ENCODE results near the gene CLIC3.

Gene CLIC3

DNA sequence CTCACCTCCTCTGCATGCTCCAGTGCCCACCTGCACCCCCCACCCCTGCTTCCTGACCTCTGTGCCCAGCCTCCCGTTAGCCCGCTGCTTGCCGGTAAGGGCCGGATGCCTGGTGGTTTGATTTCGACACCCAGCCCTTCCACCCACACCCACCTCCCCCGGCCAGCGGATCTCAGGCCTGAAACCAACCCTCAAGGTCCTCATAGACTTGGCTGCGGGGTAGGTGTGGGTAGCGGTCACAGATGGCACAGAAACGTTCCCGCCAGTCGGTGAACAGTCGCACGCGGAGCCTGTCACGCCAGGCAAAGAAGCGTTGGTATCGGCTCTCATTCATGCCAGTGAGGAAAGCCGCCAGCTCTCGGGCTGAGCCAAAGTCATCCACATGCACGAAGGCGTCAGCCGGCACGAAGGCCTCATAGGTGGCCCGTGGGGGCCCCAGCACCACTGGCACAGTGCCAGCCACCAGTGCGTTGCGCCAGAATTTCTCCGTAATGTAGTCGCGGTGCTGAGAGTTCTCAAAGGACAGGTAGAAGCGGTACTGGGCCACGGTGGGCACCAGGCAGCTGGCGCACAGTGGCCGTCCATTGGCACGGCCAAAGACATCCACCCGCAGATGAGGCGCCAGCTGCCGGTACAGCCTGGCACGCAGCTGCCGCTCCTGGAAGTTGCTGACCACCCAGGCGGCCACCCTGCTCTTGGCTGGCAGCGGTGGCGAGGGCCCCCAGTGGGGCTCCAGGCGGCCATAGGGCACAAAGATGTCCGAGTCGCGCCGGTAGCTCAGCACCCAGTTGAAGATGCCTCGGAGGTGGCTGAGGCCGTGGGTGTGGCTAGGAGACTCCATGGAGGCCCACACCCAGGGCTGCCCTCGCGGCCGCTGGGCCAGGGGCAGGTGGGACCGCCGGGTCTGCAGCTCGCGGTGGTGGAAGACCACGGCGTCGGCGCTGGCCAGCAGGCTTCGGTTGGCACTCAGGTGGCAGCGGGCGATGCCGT is 34.5 kb upstream of the CLIC3 start:
- peak; percentile 57 to 85 (median 73) for DNase-seq

DNA sequence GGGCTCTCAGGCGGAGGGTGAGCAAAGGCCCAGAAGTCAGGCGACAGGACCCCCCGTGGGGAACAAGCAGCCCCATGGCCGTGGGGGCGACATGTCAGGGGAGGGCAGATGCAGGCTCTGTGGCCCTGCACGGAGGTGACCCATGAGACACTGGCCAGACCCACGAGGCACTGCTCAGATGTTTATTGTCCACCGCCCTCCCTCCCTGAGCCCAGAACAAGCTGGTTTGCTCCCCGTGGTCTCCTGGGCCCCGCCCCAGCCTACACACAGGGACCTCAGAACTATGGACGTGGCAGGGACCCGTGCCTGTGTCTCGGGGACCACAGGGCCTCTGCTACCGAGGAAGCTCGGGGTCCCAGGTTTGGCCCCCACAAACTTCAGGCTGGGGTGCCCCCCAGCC is 33.6 kb upstream of the CLIC3 start:
- peak; percentile 30 to 52 (median 40) for DNase-seq

DNA sequence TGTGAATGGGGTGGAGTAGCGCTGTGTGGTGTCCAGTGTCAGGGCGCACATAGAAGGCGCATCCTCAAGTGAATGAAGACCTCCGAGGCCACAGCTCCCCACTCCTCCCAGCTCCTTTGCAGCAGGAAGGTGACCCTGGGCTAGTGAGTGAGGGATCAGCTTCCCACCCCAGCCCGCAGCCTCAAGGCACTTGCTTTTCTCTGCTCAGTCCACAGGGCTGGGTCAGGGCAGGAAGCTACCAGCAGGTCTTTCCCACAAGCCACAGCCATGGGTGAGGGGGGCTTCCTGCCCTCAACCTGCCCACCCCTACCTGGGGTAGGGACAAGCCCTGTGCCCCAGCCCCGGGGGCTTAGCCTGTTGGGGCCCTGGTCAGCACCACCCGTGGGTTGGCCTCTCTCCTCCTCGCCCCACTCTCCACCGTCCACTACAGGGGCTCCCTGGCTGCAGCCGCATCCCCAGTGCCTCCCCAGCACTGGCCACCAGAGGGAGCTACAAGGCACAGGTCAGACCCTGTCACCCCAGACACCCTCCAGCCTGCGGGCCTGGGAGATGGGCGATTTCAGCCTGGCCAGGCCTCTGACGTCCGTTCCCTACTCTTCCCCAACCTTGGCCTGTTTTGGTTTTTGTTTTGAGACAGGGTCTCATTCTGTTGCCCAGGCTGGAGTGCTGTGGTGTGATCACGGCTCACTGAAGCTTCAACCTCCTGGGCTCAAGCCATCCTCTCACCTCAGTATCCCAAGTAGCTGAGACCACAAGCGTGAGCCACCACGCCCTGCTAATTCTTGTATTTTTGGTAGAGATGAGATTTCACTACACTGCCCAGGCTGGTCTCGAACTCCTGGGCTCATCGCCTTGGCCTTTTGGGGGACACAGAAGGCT is 32.9 kb upstream of the CLIC3 start:
- peak; percentile 85 to 94 (median 89) for DNase-seq

DNA sequence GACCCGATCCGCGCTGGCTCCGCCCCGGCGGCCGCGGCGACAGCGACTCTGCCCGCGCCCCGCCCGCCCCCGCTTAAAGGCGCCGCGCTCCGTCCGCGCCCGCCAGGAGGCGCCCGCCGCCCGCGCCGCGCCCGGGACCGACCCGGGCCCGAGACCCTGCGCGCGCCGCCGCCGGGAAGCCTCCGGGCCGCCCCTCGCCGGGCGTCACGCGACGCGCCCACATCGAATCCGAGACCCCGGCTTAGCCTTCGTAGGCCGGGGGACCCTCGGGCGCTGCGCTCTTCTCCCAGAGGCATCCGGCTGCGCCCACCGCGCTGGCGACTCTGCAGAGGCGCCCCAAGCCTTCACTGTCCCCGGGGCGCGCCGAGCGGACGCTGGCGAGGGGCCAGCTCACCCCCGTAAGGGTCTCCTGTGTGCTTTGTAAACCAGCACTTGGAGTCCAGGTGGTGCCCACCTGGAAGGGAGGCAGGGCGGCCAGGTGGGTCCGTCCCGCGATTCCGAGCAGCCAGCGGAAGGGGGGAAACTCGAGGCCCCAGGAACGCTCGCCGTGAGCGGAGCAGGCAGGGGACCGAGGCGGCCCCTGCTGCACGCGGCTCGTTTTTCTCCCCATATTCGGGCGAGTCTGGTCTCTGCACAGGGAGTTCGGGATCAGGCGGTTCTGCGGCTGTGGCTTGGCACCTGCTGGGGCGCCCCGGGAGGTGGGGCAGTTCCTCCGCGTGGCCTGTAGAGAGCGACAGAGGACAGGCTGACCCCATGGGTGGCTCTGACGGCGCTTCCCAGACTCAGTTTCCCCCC is 32.1 kb upstream of the CLIC3 start:
- peak; percentile 70 to 93 (median 84) for DNase-seq

DNA sequence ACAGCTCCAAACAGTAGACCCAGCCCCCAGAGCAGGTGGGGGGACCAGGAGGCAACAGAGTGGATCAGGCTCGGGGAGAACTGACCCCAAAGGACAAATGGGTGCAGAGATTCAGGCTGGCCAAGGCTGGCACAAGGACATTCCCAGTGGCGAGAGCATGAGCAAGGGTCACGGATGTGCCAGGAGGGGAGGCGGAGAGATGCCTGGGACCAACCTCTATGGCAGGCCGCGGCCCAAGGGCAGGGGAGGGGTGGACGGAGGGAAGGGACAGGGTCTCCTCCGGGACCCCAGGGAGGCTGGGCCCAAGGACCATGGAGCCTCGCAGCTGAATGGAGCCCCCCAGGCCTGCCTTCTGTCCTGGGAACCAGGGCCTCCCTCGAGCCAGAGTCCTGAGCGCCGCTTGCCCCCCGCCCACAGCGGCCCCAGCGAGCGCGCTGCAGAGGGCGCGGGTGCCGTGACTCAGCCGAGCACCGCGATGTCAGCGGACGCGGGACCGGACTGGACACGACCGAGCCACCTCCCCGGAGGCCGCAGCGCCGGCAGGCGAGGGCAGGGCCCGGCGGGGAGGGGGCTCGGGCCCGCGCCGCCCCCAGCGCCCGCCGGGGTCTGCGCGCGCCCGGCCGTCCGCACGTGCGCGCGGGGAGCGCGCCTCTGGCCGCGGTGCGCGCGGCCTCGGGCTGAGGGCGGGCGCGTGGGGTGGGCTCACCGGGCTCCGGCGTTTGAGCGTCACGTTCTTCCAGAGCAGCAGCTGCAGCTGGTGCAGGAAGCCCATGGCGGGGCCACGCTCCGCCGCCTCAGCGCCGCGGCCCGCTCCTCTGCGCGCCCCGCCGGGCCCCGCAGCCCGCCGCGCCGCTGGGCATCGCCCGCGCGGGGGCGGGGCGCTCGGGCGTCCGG is 31.2 kb upstream of the CLIC3 start, which contains the start of gene ABCA2:
Gene ABCA2, minus strand, starts transcription at position 869 of the 894 bp plus-strand sequence. Its CDS starts 97 bp downstream, at position 772.
- peak in 3 of 4 experiments; percentile 36 to 62 (median 43) for DNase-seq

DNA sequence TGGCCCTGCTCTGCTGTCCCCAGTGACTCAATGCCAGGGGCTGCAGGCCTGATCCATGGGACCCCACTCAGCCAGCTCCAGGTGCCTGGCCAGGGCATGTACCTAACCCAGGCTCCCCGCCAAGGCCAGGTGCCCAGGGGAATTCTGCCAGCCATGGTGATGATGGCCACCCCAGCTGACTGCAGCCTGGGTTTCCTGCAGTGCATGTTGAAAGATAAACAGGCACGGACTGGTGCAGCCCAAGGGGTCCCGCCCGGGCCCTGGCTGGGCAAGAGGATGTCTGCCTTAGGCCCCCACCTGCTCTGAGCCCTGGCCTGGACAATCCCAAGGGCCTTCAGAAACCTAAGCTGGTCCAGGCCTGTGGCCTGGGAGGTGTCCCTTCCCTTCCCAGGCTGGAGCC is 30.5 kb upstream of the CLIC3 start:
- no peak for DNase-seq

DNA sequence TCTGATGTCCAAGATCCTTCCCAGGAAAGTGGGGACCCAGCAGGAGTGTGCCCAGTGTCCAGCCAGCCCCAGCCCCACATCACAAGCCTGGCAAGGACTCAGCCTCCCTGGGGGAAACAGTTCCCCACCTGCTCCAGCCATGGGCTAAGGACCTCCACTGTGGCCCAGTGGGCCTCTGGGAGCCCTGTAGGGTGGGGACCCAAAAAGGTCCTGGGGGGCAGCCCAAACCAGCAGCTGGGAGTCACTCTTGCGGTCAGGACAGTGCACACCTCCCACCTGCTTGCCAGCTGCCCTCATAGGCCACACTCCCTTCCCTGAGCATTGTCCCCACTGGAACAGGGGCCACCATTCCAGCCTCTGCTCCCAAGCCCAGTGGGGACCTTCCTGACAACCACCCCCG is 30.0 kb upstream of the CLIC3 start:
- no peak for DNase-seq

DNA sequence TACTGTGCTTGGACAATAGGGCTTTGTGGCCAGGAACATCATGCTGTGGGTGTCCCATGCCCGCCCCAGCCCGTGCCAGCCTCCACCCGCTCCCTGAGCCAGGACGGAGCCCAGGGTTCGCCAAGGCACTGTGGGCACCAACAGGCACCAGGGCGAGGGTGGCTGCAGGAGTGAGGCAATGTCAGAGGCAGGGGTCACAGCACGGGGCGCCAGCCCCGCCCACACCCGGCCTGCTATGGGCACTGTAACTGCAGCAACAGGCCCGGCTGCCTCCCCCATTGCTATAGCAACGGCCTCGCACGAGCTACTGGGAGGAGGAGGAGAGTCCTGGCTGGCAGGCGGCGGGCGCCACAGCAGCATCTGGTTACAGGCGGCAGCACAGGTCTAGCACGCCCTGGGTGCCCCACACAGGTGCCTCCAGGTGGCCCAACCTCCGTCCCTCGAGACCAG is 29.2 kb upstream of the CLIC3 start:
- no peak for DNase-seq

DNA sequence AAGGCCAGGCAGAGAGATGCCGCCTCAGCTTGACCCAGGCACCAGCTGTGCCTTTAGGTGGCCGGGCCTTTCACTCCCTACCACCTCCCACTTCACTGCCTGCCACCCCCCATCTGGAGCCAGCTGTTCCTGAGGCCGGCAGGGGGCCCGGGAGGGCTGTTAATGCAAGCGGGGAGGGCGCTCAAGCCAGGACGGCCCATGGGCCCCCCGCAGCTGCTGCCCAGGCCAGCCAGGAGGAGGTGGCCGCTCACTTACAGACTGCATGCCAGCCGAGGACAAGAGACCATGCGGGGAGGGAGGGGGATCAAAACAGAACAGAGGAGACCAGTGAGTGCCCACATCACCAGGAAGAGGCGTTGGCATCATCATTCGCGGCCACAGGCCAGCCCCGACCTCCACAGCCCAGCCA is 27.2 kb upstream of the CLIC3 start:
- no peak for DNase-seq

DNA sequence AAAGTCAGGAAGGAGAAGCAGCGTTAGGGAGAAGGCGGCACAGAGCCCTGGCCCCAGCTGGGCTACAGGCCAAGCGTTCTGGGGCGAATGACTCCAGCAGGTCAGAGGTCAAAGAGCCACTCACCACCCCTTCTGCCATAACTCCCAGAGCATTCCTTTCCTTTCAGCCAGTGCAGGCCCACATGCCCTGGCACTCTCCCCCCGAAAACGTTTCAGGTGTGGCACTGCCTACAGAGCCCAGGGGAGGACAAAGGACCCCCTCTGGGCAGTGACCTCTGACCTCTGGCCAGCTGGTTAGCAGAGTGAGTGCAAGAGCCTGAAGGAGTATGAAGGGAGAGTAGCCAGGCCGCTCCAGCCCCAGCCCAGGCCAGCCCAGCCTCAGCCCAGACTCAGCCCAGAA is 26.8 kb upstream of the CLIC3 start:
- no peak for DNase-seq

DNA sequence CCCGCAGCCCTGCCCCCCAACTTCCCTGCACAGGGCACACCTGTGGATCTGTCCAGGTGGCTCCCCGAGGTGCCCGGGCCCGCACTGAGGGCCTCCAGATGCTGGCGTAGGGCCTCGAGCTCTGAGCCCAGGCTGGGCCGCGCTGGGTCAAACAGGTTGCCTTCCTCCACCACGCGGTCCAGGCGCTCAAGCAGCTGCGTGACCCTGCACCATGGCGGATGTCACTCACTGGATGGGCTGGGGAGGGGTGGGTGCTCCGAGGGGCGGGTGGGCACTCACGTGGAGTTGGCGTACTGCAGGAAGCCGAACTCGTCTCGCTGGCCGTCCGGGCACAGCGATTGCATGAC is 26.3 kb upstream of the CLIC3 start:
- DNase-seq, result no peak

DNA sequence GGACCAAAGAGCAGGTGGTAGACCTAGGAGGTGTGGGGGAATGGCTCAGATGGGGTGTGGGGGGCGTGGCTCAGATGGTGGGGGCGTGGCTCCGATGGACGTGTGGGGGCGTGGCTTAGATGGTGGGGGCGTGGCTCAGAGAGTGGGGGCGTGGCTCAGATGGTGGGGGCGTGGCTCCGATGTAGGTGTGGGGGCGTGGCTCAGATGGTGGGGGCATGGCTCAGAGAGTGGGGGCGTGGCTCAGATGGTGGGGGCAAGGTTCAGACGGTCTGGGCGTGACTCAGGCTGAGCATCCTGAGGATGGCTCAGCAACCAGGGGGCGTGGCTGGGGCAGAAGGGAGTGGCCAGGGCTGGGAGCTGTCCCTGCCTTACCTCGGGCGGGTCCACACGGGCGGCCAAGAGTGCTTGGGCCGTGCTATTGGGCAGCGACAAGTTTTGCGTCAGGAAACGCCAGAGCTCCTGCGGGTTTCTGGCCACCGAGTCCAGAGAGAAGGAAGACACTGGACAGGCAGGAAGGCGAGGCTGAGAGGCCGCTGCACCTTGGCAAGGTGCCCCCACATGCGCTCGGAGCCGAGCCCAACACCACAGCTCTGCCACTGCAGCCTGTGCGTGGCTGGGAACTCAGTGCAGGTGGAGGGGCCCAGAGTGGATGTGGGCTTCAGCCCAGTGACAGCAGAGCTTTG is 25.8 kb upstream of the CLIC3 start:
- peak; percentile 64 to 79 (median 72) for DNase-seq

DNA sequence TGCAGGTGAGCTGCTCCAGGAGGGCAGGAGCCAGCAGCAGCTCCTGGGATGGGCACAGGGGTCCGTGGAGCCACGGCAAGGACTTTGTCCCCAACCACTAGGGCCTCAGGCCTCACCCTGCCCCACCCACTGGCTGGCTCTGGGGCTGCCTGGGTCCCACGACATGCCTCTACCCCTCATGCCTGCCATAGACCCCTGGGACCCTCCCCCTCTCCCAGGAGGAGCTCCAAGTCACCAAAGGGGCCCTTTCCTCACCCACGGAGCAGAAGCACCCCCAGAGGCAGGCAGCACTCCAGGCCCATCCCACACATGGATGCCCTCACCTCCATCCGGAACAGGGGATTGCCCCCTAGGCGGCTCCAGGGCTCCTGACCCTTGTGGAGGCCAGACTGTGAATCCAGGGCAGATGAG is 25.2 kb upstream of the CLIC3 start:
- no peak for DNase-seq

DNA sequence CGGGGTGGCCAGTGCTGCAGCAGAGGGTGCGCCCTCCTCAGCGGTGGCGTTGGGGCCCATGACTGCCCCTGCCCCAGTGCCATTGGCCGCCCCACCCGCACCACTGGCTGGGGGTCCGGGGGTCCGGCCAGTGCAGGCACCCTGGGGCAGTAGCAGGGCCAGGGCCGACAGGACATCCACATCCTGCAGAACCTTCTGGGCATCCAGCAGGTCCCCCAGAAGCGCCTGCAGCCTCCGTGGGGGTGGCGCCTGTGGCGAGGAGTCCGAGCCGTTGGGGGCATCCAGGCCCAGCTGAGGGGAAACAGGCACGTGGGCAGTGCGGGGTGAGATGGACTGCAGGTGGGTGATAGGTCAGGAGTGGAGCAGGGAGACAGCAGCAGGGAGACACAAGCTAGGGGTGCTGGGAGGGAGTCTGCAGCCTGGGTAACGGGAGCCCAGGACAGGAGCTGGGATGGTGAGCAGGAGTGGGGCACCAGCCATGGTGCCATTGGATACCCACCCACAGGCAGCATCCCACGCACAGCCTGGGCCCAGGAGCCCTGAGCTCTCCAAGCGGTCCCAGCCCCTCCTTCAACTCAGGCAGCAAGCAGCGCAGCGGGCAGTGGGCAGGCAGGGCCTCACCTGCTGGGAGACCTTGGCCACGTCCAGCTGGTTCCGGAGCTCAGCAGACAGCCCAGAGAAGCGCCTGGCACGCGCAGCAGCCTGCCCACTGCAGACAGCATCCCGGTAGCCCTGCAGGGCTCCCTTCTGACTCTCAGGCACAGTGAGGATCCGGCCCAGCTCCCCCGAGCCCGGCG is 24.6 kb upstream of the CLIC3 start:
- DNase-seq, result no peak

DNA sequence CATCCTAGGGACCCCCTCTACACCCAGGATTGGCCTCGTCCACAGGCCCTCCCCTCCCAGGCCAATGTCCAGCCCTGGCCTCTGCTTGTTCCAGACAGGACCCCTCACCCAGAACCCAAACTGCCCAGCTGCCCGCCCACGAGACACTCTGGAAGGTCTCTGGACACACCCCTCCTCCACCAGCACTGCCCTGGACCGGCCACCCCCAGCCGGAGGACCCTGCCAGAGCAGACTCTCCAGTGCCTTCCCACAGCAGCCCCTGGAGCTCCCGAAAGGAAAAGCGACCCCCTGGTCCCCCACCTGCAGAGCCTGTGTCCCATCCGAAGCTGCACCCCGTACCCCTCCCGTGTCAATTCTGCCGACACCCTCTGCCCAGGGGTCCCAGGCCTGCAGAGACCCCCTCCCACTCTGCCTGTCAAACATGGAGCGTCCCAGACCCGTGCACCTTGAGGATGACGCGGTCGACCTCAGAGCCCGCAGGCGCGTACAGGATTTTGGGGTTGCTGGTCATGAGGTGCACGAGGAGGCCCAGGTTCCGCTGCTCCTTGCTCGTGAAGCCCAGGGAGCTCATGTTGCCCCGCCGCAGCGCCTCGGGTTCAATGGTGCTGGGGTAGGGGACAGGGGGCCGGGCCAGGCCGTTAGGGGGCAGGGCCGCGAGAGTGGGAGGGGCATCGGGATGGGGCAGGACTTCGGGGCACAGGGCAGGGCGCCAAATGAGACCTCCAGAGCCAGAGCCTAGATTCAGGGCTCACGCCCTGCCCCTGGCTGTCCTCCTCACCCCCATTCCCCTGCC is 23.7 kb upstream of the CLIC3 start:
- DNase-seq, result no peak

DNA sequence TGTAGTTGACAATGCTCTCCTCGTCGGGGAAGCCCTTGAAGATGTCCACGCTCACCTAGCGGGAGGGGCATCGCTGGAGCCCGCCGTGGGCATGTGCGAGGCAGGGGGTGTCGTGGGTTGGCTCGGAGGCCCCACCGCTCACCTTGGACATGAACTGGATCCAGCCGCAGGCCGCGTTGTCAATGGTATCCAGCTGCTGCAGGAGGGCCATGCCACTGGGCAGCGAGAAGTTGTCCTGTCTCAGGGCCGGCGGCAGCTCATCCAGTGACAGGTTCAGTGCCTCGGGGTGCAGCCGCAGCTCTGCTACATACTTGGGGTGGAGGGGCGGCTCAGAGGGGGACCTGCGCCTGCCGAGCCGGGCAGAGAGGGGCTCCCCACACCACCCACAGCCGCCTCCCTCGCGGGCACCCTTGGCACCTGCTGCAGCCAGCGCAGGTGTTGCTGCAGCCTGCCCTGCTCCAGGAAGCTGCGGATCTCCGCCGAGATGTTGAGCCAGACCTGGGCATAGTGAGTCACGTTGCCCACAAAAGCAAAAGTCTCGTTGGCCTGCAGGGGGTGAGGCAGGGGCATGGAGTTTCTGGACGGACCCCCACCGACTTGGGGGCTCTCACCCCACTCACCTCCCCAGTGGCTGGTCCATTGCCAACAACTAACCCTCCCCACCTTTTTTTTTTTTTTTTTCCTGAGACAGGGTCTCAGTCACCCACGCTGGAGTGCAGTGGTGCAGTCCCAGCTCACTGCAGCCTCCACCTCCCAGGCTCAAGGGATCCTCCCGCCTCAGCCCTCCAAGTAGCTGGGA is 22.6 kb upstream of the CLIC3 start:
- no peak for DNase-seq

DNA sequence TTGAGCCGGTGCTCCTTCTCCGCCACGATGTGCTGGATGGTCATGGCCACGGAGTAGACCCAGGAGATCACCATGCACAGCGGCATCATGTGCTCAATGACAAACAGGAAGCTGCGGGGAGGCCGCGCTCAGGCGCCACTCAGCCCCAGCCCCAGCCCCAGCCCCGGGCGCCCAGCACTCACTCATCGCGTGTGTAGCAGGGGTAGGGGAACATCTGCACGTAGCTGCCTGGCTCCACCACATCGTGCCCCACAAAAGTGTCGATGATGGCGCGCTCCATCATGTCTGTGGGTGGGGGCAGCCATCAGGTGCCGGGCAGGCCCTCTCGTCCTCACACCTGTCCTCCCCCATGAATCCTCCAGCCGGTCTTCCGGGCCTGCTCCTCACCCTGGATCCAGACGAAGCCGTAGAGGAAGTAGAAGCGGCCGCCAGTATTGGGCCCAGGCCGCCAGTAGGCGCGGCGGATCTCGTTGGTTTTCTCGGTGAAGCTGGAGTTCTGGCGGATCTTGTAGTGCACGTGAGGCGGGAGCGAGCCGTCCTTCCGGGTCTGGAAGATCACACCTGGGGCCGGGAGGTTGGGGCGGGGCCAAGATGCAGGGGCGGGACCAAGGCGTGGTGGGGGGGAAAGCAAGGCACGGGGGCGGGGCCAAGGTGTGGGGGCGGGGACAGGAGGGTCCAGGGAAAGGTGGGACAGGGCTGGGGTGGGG is 21.6 kb upstream of the CLIC3 start:
- DNase-seq, result no peak
